Endothelial cell (in vitro differentiated cells): Measurements from ENCODE around the gene CDK13. TPM values are rescaled to one million over a fixed set of nuclear protein-coding genes. Genes with fewer than 3 reads are reported as not detected.

Source experiments
- DNase-seq: peaks from one replicate; pipeline ENCODE4 v3.0.0; 2021; ENCODE audit warnings: low spot score
- H3K27ac Mint-ChIP-seq: one replicate; pipeline ENCODE4 v1.8.0; 2021; ENCODE audit warnings: mixed read lengths, inconsistent platforms; ENCODE audit not compliant: unreplicated experiment
- H3K27me3 Mint-ChIP-seq: one replicate; pipeline ENCODE4 v1.8.0; 2021; ENCODE audit warnings: mild to moderate bottlenecking, moderate library complexity, mixed read lengths, inconsistent platforms; ENCODE audit not compliant: unreplicated experiment
- H3K36me3 Mint-ChIP-seq: one replicate; pipeline ENCODE4 v1.8.0; 2021; ENCODE audit warnings: mild to moderate bottlenecking, low read depth, mixed read lengths, inconsistent platforms; ENCODE audit not compliant: unreplicated experiment
- H3K4me1 Mint-ChIP-seq: one replicate; pipeline ENCODE4 v1.8.0; 2021; ENCODE audit warnings: mild to moderate bottlenecking, mixed read lengths, inconsistent platforms; ENCODE audit not compliant: unreplicated experiment
- H3K4me3 Mint-ChIP-seq: one replicate; pipeline ENCODE4 v1.8.0; 2021; ENCODE audit warnings: mild to moderate bottlenecking, mixed read lengths, inconsistent platforms; ENCODE audit not compliant: unreplicated experiment
- H3K9me3 Mint-ChIP-seq: one replicate; pipeline ENCODE4 v1.8.0; 2021; ENCODE audit warnings: mixed read lengths, inconsistent platforms; ENCODE audit not compliant: unreplicated experiment
- total RNA-seq: library from RNA; stranded (reverse); fragmentation: NEBNext Ultra II Directional; extraction: Animal tissue kit (Norgen Biotek cat#: 25700); gene quantifications from one replicate; pipeline ENCODE4 v1.2.1, GENCODE V29; 2021; ENCODE audit not compliant: unreplicated experiment
- TF ChIP-seq, protein P1 (sequence below): fragments of 200-600 bp; sonication (generic); IDR thresholded peaks from one replicate; pipeline ENCODE4 v1.5.0; 2021; ENCODE audit warnings: antibody characterized with exemption; ENCODE audit not compliant: unreplicated experiment

CDK13 gene
- total RNA-seq, 1 donor from 2014 or later: 52.9 TPM

GRCh38 chr7:39934132-39934531 is 15.9 kb upstream of the CDK13 start:
- Mint-ChIP-seq H3K36me3 (no peaks in the 10 kb centered on the region), H3K4me1 (peaks cover 4% of the 10 kb centered on the region), H3K27me3 (peaks cover 1% of the 10 kb centered on the region), H3K27ac (no peak overlapping the region), H3K9me3 (no peaks in the 10 kb centered on the region), H3K4me3 (no peak overlapping the region)
- no peak for DNase-seq
- TF ChIP-seq, protein P1, sequence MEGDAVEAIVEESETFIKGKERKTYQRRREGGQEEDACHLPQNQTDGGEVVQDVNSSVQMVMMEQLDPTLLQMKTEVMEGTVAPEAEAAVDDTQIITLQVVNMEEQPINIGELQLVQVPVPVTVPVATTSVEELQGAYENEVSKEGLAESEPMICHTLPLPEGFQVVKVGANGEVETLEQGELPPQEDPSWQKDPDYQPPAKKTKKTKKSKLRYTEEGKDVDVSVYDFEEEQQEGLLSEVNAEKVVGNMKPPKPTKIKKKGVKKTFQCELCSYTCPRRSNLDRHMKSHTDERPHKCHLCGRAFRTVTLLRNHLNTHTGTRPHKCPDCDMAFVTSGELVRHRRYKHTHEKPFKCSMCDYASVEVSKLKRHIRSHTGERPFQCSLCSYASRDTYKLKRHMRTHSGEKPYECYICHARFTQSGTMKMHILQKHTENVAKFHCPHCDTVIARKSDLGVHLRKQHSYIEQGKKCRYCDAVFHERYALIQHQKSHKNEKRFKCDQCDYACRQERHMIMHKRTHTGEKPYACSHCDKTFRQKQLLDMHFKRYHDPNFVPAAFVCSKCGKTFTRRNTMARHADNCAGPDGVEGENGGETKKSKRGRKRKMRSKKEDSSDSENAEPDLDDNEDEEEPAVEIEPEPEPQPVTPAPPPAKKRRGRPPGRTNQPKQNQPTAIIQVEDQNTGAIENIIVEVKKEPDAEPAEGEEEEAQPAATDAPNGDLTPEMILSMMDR: no peak

GRCh38 chr7:39936761-39937160 is 13.3 kb upstream of the CDK13 start:
- no peaks in the 10 kb centered on the region for H3K36me3 Mint-ChIP-seq
- no peaks in the 10 kb centered on the region for H3K9me3 Mint-ChIP-seq
- no peak overlapping the region for H3K4me3 Mint-ChIP-seq
- TF ChIP-seq, protein P1: no peak
- H3K27me3 Mint-ChIP-seq: no peaks in the 10 kb centered on the region
- no peak for DNase-seq
- no peak overlapping the region for H3K27ac Mint-ChIP-seq
- H3K4me1 Mint-ChIP-seq: no peaks in the 10 kb centered on the region

GRCh38 chr7:39937366-39938153 is 12.5 kb upstream of the CDK13 start:
- TF ChIP-seq, protein P1: no peak
- no peaks in the 10 kb centered on the region for H3K4me1 Mint-ChIP-seq
- no peak overlapping the region for H3K27ac Mint-ChIP-seq
- no peaks in the 10 kb centered on the region for H3K27me3 Mint-ChIP-seq
- no peak overlapping the region for H3K4me3 Mint-ChIP-seq
- DNase-seq: no peak
- H3K9me3 Mint-ChIP-seq: no peaks in the 10 kb centered on the region
- H3K36me3 Mint-ChIP-seq: no peaks in the 10 kb centered on the region

DNA sequence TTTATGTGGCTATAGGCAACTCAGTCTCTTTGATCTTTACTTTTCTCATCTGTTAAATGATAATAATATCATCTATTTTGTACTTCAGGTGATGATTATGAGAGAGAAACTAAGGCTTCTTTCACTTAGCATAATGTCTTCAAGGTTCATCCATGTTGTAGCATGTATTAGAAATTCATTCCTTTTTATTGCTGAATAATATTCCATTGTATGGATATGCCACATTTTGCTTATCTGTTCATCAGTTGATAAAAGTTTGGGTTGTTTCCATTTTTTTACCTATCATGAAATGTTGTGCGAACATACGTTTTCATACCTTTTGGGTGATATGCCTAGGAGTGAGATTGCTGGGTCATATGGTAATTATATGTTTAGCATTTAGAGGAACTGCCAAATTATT is 7.2 kb upstream of the CDK13 start:
- no peak for DNase-seq
- no peaks in the 10 kb centered on the region for H3K36me3 Mint-ChIP-seq
- H3K9me3 Mint-ChIP-seq: no peaks in the 10 kb centered on the region
- TF ChIP-seq, protein P1: no peak
- H3K27me3 Mint-ChIP-seq: no peaks in the 10 kb centered on the region
- no peak overlapping the region for H3K4me3 Mint-ChIP-seq
- no peak overlapping the region for H3K27ac Mint-ChIP-seq
- H3K4me1 Mint-ChIP-seq: no peaks in the 10 kb centered on the region

DNA sequence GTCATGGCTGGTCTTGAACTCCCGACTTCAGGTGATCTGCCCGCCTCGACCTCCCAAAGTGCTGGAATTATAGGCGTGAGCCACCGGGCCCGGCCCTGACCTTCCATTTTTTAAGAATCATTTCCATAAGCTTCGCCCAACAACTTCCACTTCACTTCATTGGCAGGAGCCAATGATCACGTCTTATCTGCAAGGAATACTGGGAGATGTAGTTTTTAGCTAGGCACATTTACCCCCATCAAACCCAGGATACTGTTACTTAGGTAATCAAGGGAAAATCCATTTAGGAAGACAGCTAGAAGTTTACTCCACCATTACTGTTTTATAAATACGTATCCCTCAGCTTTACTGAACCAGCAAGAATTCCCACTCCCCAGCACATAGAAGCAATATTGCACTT is 3.4 kb upstream of the CDK13 start:
- peaks cover 11% of the 10 kb centered on the region for H3K27me3 Mint-ChIP-seq
- H3K4me3 Mint-ChIP-seq: no peak overlapping the region
- H3K36me3 Mint-ChIP-seq: peaks cover 7% of the 10 kb centered on the region
- TF ChIP-seq, protein P1: no peak
- no peak overlapping the region for H3K27ac Mint-ChIP-seq
- no peaks in the 10 kb centered on the region for H3K9me3 Mint-ChIP-seq
- peaks cover 14% of the 10 kb centered on the region for H3K4me1 Mint-ChIP-seq
- no peak for DNase-seq
